Natural killer cell treated with Interleukin-12 subunit alpha and Interleukin-12 subunit beta and Interleukin-15 and Interleukin-18, amount 100 ng/mL, for 72 hours (primary cell): ENCODE results near the gene ELOVL6. TPM values are rescaled to one million over a fixed set of nuclear protein-coding genes. Genes with fewer than 3 reads are reported as not detected.

Source experiments
- ATAC-seq, 2 donors: fragments of 150-1000 bp; cut with Tn5 transposase in 1 of 2; sonication (Bioruptor Pico), chemical (Tn5 transposase) in 1 of 2; 2 replicates each; pipeline ENCODE4 v1.10.0; 2021
- DNase-seq: peaks from one replicate; pipeline ENCODE4 v3.0.0; 2022; ENCODE audit warnings: low spot score
- H3K27ac Mint-ChIP-seq, 2 donors: 1 replicate in 1 of 2; 2 replicates in 1 of 2; pipeline ENCODE4 v1.8.0; 2022; ENCODE audit warnings: mixed read lengths in 2 of 2, mild to moderate bottlenecking in 1 of 2, moderate library complexity in 1 of 2
- H3K27me3 Mint-ChIP-seq, 2 donors: 1 replicate in 1 of 2; 2 replicates in 1 of 2; pipeline ENCODE4 v1.8.0; 2022; ENCODE audit warnings: mixed read lengths in 2 of 2
- H3K36me3 Mint-ChIP-seq: one replicate; pipeline ENCODE4 v1.8.0; 2022; ENCODE audit warnings: mixed read lengths
- H3K4me1 Mint-ChIP-seq, 2 donors: 1 replicate in 1 of 2; 2 replicates in 1 of 2; pipeline ENCODE4 v1.8.0; 2022; ENCODE audit warnings: low read depth in 2 of 2, mixed read lengths in 2 of 2, mild to moderate bottlenecking in 1 of 2
- H3K4me3 Mint-ChIP-seq: one replicate; pipeline ENCODE4 v1.8.0; 2022; ENCODE audit warnings: mixed read lengths
- H3K9me3 Mint-ChIP-seq: 2 replicates; pipeline ENCODE4 v1.8.0; 2022; ENCODE audit warnings: mixed read lengths
- total RNA-seq, 2 donors: library from RNA; stranded (reverse); gene quantifications; one replicate each; pipeline ENCODE4 v1.2.3, GENCODE V29; 2022

The ELOVL6 gene
- total RNA-seq, 2 donors from 2014 or later = 20.2 to 26.5 TPM

DNA sequence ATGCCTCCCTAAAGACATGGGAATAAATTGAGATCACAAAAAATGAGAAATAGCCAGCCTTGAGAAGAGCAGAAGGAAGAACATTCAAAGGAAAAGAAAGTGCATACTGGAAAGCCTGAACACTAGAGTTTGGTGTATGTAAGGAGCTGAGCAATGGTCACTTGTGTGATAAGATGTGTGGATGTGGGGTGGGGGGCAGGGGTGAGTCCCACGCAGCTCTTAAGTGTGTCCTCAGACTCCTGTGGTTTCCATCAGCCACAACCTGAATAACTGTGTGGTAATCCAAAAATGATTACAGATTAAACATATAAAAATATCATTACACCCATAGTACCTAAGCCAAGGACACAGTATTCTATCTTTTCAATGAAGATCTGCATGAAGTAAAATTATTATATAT is 59.9 kb downstream of the ELOVL6 start:
- H3K9me3 Mint-ChIP-seq = no peaks in the 10 kb centered on the region
- H3K36me3 Mint-ChIP-seq = no peaks in the 10 kb centered on the region
- no peaks in the 10 kb centered on the region for H3K27me3 Mint-ChIP-seq
- peaks cover 6 to 17% of the 10 kb centered on the region in 2 donors for H3K4me1 Mint-ChIP-seq
- no peak overlapping the region for H3K4me3 Mint-ChIP-seq
- H3K27ac Mint-ChIP-seq = peak overlapping the region in 1 of 2 donors; percentile 15
- ATAC-seq = no peak
- DNase-seq = no peak

DNA sequence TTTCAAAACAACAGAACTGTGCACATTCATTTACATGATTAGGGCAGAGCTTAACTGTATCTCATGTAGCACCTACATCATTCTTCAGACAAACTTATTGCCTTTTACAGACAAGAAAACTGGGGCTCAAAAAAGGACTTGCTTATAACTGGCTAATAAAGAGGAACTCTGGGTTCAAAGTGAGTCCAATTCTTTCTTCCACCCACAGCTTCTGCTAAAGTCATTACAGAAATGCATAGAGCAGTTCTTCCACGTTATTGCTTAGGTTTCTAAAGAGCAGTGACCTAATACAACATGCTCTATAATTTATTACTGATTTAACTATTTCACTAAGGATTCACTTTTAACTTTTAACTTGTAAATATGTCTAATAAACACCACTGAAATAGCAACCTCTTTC is 60.6 kb downstream of the ELOVL6 start:
- peak overlapping the region in 1 of 2 donors; percentile 15 for H3K27ac Mint-ChIP-seq

DNA sequence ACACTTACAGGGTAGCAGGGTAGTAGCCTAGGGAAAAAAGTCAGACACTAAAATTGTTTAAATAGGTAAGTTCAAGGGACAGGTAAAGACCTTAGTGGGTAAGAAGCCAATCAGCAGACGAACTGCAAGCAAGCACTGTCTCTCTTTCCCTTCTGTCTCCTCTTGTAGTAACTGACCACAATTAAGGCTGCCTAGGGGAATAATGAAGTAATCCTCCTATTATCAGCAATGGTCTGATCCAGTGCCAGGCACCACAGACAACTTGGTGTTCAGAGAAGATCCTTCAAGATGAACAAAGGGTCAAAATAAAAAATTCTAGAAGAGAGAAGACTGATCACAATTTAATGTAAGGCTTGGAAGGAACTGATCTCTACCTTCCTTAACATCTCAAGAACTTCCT is 62.9 kb downstream of the ELOVL6 start:
- Mint-ChIP-seq H3K27me3 (no peaks in the 10 kb centered on the region), H3K27ac (peak overlapping the region in 1 of 2 donors; percentile 57), H3K4me1 (peaks cover 22 to 34% of the 10 kb centered on the region in 2 donors), H3K9me3 (no peaks in the 10 kb centered on the region), H3K4me3 (no peak overlapping the region), H3K36me3 (no peaks in the 10 kb centered on the region)
- ATAC-seq (no peak), DNase-seq (no peak)

More for the DNA sequence above, 60.6 kb downstream of the ELOVL6 start:
- Mint-ChIP-seq H3K4me1 (peaks cover 11 to 23% of the 10 kb centered on the region in 2 donors), H3K27me3 (no peaks in the 10 kb centered on the region), H3K36me3 (no peaks in the 10 kb centered on the region), H3K4me3 (no peak overlapping the region), H3K9me3 (no peaks in the 10 kb centered on the region)
- ATAC-seq (no peak), DNase-seq (no peak)

DNA sequence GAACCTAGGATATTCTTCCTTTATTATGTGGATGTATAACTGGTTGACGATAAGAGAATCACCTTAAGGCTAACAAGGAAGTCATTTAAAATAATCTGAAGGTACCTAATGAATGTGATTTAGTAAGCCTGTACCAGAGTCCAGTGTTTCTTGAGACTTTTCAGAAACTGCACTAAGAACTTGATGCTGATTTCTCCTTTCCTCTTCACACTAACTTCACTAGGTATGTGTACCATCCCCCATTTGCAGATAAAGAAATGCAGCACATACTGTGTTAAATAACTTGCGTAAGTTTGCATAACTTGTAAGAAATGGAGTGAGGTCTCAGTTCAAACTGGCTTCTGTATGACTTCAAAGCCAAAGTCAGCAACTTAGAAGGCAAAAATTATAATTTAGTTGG is 63.3 kb downstream of the ELOVL6 start:
- H3K36me3 Mint-ChIP-seq = no peaks in the 10 kb centered on the region
- no peak for ATAC-seq
- peak overlapping the region in 1 of 2 donors; percentile 57 for H3K27ac Mint-ChIP-seq
- DNase-seq = no peak
- H3K27me3 Mint-ChIP-seq = no peaks in the 10 kb centered on the region
- no peaks in the 10 kb centered on the region for H3K9me3 Mint-ChIP-seq
- no peak overlapping the region for H3K4me3 Mint-ChIP-seq
- H3K4me1 Mint-ChIP-seq = peaks cover 22 to 34% of the 10 kb centered on the region in 2 donors

DNA sequence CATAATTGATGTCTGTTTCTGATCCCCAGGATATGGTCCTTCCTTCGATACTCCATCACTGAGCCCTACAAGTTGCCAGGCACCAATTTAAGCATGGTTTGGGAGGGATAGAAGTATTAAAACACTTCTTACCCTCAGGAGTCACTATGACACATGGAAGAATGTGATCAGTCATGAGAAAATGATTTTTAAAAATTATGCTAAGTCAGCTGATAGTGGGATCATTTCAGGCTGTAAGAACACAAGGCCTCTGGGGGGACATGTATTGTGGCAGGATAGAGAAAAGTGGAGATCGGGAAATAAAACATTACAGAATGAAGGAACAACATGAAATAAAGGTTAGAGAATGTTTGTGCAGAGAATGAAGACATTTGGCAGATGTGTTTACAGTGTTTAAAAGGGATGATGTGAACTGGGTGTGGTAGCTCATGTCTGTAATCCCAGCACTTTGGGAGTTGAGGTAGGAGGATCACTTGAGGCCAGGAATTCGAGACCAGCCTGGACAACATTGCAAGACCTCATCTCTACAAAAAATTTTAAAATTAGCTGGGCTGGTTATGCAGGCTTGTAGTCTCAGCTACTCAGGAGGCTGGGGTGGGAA is 64.0 kb downstream of the ELOVL6 start:
- H3K27me3 Mint-ChIP-seq = no peaks in the 10 kb centered on the region
- H3K4me1 Mint-ChIP-seq = peaks cover 22 to 32% of the 10 kb centered on the region in 2 donors
- ATAC-seq (no peak), DNase-seq (no peak)
- H3K9me3 Mint-ChIP-seq = no peaks in the 10 kb centered on the region
- no peak overlapping the region for H3K4me3 Mint-ChIP-seq
- no peaks in the 10 kb centered on the region for H3K36me3 Mint-ChIP-seq
- H3K27ac Mint-ChIP-seq = no peak overlapping the region

DNA sequence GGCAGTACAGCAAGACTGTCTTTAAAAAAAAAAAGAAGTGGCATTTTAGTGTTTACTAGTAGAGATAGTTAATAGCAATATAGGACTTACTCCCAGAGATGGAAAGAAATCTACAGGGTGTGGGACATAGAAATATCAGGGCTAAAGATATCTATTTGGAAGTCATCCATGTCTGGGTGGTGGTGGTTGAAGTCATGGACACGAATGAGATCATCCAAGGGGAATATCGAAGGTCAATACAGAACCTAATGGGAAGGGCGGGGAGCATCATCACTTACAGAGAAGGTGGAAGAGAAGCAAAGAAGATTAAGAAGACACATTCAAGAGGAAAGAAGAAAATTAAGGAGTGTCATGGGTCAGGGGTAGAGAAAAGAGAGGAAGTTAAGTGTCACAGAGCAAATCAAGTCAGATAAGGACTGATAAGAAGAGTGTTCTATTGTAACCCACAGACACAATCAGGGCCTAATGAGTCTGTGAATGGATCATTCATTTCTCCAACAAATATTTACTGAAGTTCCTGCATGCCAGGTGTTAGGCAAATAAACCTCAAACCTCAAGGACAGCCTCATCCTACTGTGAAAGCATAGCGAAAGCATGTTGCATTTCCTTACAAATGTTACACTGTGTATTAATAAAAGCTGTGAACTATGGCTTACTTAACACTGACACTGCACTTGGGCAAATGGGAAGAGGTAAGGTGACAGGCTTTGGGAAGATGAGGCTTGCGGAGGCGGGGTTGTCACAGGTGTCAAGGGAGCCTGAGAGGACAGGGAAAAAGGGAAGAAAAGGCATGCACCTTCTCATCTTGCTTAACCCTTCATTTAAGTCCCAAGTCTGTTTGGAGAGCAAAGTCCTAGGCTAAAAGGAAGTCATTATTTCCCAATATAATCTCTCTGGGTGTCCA is 65.3 kb downstream of the ELOVL6 start:
- DNase-seq (no peak), ATAC-seq (no peak)
- Mint-ChIP-seq H3K4me1 (peaks cover 19 to 34% of the 10 kb centered on the region in 2 donors), H3K27me3 (no peaks in the 10 kb centered on the region), H3K36me3 (no peaks in the 10 kb centered on the region), H3K9me3 (no peaks in the 10 kb centered on the region), H3K27ac (peak overlapping the region in 1 of 2 donors; percentile 38), H3K4me3 (no peak overlapping the region)

DNA sequence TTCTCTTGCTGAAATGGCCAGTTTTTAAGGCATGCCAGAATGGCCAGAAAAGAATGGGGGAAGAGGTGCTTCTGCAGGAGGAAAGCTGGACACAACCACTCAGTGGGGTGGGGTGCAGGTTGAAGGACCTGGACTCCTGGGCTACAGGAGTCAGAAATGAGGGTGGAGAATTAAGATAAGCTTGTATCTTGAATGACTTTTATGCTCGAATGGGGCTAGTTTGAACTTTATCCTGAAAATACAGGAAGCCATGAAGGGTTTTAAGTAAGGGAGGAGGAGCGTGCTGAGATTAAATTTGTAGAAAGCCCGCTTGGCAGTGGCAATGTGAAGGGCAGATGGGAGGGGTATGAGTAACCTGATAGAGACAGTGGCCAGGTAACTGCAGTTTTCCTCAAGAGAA is 66.5 kb downstream of the ELOVL6 start:
- Mint-ChIP-seq H3K36me3 (no peaks in the 10 kb centered on the region), H3K27me3 (no peaks in the 10 kb centered on the region), H3K4me3 (no peak overlapping the region), H3K27ac (peak overlapping the region in 1 of 2 donors; percentile 33), H3K4me1 (peaks cover 22 to 38% of the 10 kb centered on the region in 2 donors), H3K9me3 (no peaks in the 10 kb centered on the region)
- ATAC-seq (no peak), DNase-seq (no peak)

DNA sequence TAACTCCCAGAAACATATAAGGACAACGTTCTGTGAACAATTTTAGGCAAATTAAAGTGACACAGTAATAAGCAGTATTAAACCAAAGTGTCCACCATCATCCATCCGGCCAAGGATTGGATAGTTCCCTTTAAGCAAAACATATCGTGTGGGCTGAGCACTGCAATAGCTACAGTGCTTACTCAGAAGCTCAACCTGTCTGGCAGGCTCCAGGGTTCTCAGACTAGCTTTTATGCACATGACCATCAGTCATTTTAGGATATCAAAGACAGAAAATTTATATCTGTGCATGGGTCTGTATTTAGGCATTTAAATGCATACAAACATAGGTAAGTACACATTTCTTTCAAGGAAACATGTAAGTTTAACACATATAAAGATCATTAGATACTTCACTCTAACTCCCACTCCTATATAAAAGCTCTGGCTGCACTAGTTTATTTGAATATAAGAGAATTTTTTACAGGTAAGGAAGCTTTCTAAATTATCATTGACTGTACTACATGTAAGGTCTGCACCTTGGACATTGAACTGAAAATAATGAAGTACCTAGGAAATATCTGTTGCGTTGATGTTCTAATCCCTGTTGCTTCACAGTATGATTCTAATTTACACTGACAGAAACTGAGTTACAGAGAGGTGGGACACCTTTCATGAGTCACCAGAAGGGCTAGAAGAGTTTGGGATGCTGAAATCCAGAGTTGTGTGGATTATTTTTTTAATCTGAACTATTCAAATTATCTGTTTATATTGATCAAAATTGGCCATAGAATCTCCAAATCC is 67.6 kb downstream of the ELOVL6 start:
- DNase-seq (no peak), ATAC-seq (no peak)
- no peaks in the 10 kb centered on the region for H3K36me3 Mint-ChIP-seq
- H3K9me3 Mint-ChIP-seq = no peaks in the 10 kb centered on the region
- no peak overlapping the region for H3K27ac Mint-ChIP-seq
- H3K4me3 Mint-ChIP-seq = no peak overlapping the region
- H3K4me1 Mint-ChIP-seq = peaks cover 22 to 41% of the 10 kb centered on the region in 2 donors
- H3K27me3 Mint-ChIP-seq = no peaks in the 10 kb centered on the region

DNA sequence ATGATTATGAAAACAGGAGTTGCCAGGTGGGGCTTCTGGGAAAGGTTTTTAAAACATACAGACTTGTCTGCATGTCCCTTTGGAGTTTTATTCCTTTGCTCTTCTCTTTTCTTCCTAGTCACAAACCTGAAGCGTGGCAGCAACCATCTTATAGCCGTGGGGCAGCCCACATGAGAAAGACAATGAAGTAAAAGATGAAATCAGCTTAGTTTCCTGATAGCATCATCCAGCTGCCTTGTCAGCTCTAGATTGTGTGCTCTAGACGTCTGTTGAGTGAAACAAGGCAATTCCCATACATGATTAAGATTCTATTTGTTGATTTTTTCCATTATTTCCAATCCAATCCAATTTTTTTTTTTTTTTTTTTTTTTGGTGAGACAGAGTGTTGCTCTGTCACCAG is 68.9 kb downstream of the ELOVL6 start:
- DNase-seq = no peak
- Mint-ChIP-seq H3K4me3 (no peak overlapping the region), H3K27me3 (no peaks in the 10 kb centered on the region), H3K36me3 (no peaks in the 10 kb centered on the region), H3K4me1 (peaks cover 22 to 36% of the 10 kb centered on the region in 2 donors), H3K9me3 (no peaks in the 10 kb centered on the region), H3K27ac (no peak overlapping the region)
- no peak for ATAC-seq

DNA sequence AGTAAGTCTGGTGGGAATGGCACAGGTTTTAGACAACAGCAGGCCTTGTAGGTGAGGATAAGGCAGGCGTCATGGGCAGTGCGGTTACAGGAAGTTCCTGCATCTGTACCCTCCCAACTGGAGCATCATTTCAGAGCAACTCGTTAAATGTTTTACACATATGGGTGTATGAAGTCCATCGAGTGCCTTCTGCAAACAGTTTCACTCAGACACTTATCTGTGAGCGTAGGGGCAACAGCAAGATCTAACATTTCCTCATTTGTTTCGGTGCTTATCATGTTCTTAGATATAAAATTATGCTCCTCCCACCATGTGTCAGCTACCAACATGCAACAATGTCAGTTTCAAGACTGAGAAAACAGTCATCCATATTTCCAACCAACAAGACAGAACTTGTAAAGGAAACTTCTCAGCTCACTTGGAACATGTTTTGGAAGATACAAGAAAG is 69.9 kb downstream of the ELOVL6 start:
- no peaks in the 10 kb centered on the region for H3K36me3 Mint-ChIP-seq
- H3K27ac Mint-ChIP-seq = no peak overlapping the region
- no peak overlapping the region for H3K4me3 Mint-ChIP-seq
- H3K9me3 Mint-ChIP-seq = no peaks in the 10 kb centered on the region
- peaks cover 25 to 36% of the 10 kb centered on the region in 2 donors for H3K4me1 Mint-ChIP-seq
- DNase-seq = no peak
- no peaks in the 10 kb centered on the region for H3K27me3 Mint-ChIP-seq
- ATAC-seq = no peak

DNA sequence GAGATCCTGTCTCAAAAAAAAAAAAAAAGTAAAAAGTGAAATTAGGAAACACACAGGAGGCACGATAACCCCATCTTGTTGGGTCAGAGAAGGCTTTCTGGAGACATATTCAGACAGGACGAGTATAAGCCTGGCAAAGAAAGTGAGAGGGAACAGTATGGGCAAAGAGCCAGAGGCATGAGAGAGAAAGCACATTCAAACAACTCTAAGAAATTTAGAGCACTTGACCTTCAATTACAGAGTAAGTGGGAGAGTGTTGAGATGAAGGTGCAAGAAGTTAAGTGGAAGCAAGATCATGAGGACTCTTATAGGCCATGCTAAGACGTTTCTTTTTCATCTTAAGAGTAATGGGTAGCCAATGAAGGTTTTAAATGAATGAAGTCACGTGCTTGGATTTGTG is 70.4 kb downstream of the ELOVL6 start:
- Mint-ChIP-seq H3K4me3 (no peak overlapping the region), H3K27me3 (no peaks in the 10 kb centered on the region), H3K36me3 (no peaks in the 10 kb centered on the region), H3K9me3 (no peaks in the 10 kb centered on the region), H3K27ac (no peak overlapping the region), H3K4me1 (peaks cover 21 to 32% of the 10 kb centered on the region in 2 donors)
- DNase-seq (no peak), ATAC-seq (no peak)

DNA sequence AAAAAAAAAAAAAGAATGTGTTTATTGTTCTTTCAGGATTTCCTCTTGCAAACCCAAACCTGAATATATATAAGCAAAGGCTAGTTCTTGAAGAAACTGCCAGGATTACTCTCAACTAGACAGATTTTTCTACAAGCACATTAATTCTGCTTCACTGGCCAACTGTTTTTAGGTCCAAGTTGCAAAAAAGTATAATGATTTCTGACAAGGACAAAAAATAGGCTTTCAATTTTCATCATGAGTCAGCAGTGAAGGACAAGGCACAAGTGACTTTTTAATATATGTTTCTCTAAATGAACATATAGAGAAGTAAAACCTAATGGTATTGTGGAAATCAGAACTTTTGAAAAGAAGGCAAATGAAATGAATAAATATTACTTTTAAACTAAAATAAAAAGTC is 73.7 kb downstream of the ELOVL6 start:
- no peaks in the 10 kb centered on the region for H3K36me3 Mint-ChIP-seq
- DNase-seq = no peak
- no peaks in the 10 kb centered on the region for H3K27me3 Mint-ChIP-seq
- no peak overlapping the region for H3K4me3 Mint-ChIP-seq
- H3K27ac Mint-ChIP-seq = no peak overlapping the region
- H3K9me3 Mint-ChIP-seq = no peaks in the 10 kb centered on the region
- H3K4me1 Mint-ChIP-seq = peaks cover 16 to 31% of the 10 kb centered on the region in 2 donors
- no peak for ATAC-seq

DNA sequence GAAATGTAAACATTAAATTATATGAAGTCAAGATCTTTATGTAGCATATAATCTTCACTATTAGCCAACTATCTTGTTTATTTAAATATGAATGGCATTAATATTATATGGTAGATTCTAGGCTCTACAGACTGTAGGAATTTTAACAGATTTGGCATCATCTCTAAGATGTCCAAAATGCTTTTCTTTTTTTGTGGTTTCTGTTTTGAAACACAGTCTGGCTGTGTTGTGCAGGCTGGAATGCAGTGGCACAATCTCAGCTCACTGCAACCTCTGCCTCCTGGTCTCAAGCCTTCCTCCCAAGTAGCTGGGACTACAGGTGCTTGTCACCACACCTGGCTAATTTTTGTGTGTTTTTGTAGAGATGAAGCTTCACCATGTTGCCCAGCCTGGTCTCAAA is 76.2 kb downstream of the ELOVL6 start:
- Mint-ChIP-seq H3K9me3 (no peaks in the 10 kb centered on the region), H3K27me3 (no peaks in the 10 kb centered on the region), H3K4me3 (no peak overlapping the region), H3K27ac (no peak overlapping the region), H3K36me3 (no peaks in the 10 kb centered on the region), H3K4me1 (peaks cover 16 to 27% of the 10 kb centered on the region in 2 donors)
- ATAC-seq (no peak), DNase-seq (no peak)

DNA sequence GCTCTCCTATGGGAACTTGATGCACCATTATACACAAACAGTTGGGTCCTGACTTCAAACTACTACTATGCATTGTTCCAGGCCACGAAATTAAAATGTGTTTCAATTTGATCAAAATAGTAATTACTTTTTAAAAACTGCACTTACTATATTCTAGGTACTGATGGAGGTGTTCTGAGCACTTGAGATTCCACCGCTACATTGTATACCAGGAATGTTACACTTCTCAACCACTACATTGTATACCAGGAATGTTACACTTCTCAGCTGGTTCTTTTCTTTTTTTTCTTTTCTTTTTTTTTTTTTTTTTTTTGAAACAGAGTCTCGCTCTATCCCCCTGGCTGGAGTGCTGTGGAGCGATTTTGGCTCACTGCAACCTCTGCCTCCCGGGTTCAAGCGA is 77.9 kb downstream of the ELOVL6 start:
- H3K36me3 Mint-ChIP-seq = peaks cover 6% of the 10 kb centered on the region
- ATAC-seq = no peak
- no peak overlapping the region for H3K4me3 Mint-ChIP-seq
- no peaks in the 10 kb centered on the region for H3K9me3 Mint-ChIP-seq
- peaks cover 16 to 25% of the 10 kb centered on the region in 2 donors for H3K4me1 Mint-ChIP-seq
- H3K27me3 Mint-ChIP-seq = no peaks in the 10 kb centered on the region
- no peak overlapping the region for H3K27ac Mint-ChIP-seq
- DNase-seq = no peak
